GM15510 (cell line): ENCODE data around the gene EBF4.

Experiments
- POLR2A ChIP-seq: IDR thresholded peaks from 3 replicates; pipeline ENCODE4 v1.6.1; 2011; ENCODE audit warnings: borderline replicate concordance; ENCODE audit not compliant: insufficient read length; ENCODE audit errors: extremely low read depth

EBF4 gene

GRCh38 chr20:2747676-2748235 lies 55.2 kb downstream of the EBF4 start:
- TF ChIP-seq POLR2A, result no peak

GRCh38 chr20:2748551-2749342 lies 56.2 kb downstream of the EBF4 start:
- no peak for TF ChIP-seq POLR2A

GRCh38 chr20:2749343-2749950 lies 56.9 kb downstream of the EBF4 start:
- TF ChIP-seq POLR2A, result no peak

GRCh38 chr20:2749951-2750490 lies 57.4 kb downstream of the EBF4 start:
- TF ChIP-seq POLR2A, result no peak

GRCh38 chr20:2750491-2751251 lies 58.1 kb downstream of the EBF4 start:
- no peak for TF ChIP-seq POLR2A

- TF ChIP-seq POLR2A, result no peak
Measured at GRCh38 chr20:2751347-2751877, 58.8 kb downstream of the EBF4 start.

GRCh38 chr20:2751878-2752566 lies 59.4 kb downstream of the EBF4 start:
- no peak for TF ChIP-seq POLR2A

- no peak for TF ChIP-seq POLR2A
Measured at GRCh38 chr20:2752567-2753460, 60.2 kb downstream of the EBF4 start.

- no peak for TF ChIP-seq POLR2A
Measured at GRCh38 chr20:2753461-2754040, 61.0 kb downstream of the EBF4 start.

- no peak for TF ChIP-seq POLR2A
Measured at GRCh38 chr20:2754424-2754823, 61.8 kb downstream of the EBF4 start.

- TF ChIP-seq POLR2A, result no peak
Measured at GRCh38 chr20:2755451-2756055, 63.0 kb downstream of the EBF4 start.

- TF ChIP-seq POLR2A, result no peak
Measured at GRCh38 chr20:2756056-2756611, 63.6 kb downstream of the EBF4 start.
